ENCODE data around the gene PDE9A.

Gene PDE9A

GRCh38 chr21:42685036-42685435 is 31.6 kb downstream of the PDE9A start:
- TF ChIP-seq CTCF (IDR thresholded peaks at IDR 0.05) = no peak
- Mint-ChIP-seq H3K4me3 (no peak overlapping the region), H3K27ac (no peak overlapping the region), H3K27me3 (ENCODE audit: low read depth, poor library complexity) (no peaks in the 10 kb centered on the region), H3K4me1 (peaks cover 19% of the 10 kb centered on the region), H3K36me3 (ENCODE audit: low read depth) (peaks cover 51% of the 10 kb centered on the region), H3K9me3 (no peaks in the 10 kb centered on the region)
- no peak for DNase-seq

DNA sequence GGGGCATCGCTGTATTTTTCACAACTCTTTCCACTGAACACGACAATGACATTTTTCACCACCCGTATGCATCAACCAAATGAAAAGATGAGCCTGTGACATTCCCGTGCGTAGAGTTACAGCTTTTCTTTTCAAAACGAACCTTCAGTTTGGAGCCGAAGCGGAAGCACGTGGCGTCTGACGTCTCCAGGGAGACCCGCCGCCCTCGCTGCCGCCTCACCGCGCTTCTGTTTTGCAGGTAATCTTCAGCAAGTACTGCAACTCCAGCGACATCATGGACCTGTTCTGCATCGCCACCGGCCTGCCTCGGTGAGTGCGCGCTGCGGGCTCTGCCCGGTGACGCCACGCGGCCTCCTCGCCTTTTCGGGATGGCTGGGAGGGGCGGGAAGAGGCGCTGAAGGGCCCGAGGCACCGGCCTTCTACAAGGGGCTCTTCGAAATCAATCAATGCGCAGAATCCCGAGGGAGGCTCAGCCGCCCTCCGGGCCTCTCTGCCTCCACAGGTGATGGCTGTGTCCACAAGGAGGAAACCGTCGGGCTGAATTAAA is 32.6 kb downstream of the PDE9A start:
- no peak for TF ChIP-seq CTCF (IDR thresholded peaks at IDR 0.05)
- no peak for DNase-seq
- Mint-ChIP-seq H3K36me3 (ENCODE audit: low read depth) (peaks cover 51% of the 10 kb centered on the region), H3K27me3 (ENCODE audit: low read depth, poor library complexity) (no peaks in the 10 kb centered on the region), H3K4me3 (no peak overlapping the region), H3K4me1 (peaks cover 18% of the 10 kb centered on the region), H3K9me3 (no peaks in the 10 kb centered on the region), H3K27ac (no peak overlapping the region)

DNA sequence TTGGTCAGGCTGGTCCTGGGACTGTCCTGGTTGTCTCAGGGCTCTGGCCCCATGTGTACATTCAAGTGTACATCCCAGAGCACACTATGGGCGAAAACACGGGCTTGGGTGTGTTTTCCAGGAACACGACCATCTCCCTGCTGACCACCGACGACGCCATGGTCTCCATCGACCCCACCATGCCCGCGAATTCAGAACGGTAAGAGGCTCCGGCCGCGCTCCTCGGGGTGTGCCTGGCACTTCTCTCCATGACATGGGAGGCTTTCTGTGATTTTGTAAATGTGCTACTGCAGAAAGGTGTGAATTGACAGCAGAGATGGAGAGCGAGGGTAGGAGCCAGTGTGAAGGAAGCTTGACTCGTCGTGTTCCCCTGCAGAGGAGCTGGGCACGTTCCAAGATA is 34.4 kb downstream of the PDE9A start:
- no peaks in the 10 kb centered on the region for H3K9me3 Mint-ChIP-seq
- DNase-seq = no peak
- H3K27me3 Mint-ChIP-seq (ENCODE audit: low read depth, poor library complexity) = no peaks in the 10 kb centered on the region
- no peak for TF ChIP-seq CTCF (IDR thresholded peaks at IDR 0.05)
- peaks cover 44% of the 10 kb centered on the region for H3K36me3 Mint-ChIP-seq (ENCODE audit: low read depth)
- H3K4me3 Mint-ChIP-seq = no peak overlapping the region
- H3K4me1 Mint-ChIP-seq = peaks cover 3% of the 10 kb centered on the region
- peak overlapping the region; percentile 19 for H3K27ac Mint-ChIP-seq

GRCh38 chr21:42688226-42688840 is 34.9 kb downstream of the PDE9A start:
- Mint-ChIP-seq H3K27ac (peak overlapping the region; percentile 19), H3K36me3 (ENCODE audit: low read depth) (peaks cover 41% of the 10 kb centered on the region), H3K9me3 (no peaks in the 10 kb centered on the region), H3K4me3 (no peak overlapping the region), H3K27me3 (ENCODE audit: low read depth, poor library complexity) (no peaks in the 10 kb centered on the region), H3K4me1 (no peaks in the 10 kb centered on the region)
- DNase-seq = no peak
- TF ChIP-seq CTCF (IDR thresholded peaks at IDR 0.05) = no peak

- DNase-seq = no peak
- H3K27ac Mint-ChIP-seq = peak overlapping the region; percentile 45
These were observed 35.5 kb downstream of the PDE9A start for GRCh38 chr21:42688841-42689371.

More at GRCh38 chr21:42688841-42689371, 35.5 kb downstream of the PDE9A start:
- H3K27me3 Mint-ChIP-seq (ENCODE audit: low read depth, poor library complexity) = no peaks in the 10 kb centered on the region
- TF ChIP-seq CTCF (IDR thresholded peaks at IDR 0.05) = no peak
- H3K4me3 Mint-ChIP-seq = no peak overlapping the region
- peaks cover 38% of the 10 kb centered on the region for H3K36me3 Mint-ChIP-seq (ENCODE audit: low read depth)
- no peaks in the 10 kb centered on the region for H3K9me3 Mint-ChIP-seq
- no peaks in the 10 kb centered on the region for H3K4me1 Mint-ChIP-seq

All from nephron progenitor cell (in vitro differentiated cells).